Measurements from ENCODE around the gene TIAL1. TPM values are rescaled to one million over a fixed set of nuclear protein-coding genes. Genes with fewer than 3 reads are reported as not detected.

Gene TIAL1
- total RNA-seq, 1 experiment from 2014 or later = 174 TPM

DNA sequence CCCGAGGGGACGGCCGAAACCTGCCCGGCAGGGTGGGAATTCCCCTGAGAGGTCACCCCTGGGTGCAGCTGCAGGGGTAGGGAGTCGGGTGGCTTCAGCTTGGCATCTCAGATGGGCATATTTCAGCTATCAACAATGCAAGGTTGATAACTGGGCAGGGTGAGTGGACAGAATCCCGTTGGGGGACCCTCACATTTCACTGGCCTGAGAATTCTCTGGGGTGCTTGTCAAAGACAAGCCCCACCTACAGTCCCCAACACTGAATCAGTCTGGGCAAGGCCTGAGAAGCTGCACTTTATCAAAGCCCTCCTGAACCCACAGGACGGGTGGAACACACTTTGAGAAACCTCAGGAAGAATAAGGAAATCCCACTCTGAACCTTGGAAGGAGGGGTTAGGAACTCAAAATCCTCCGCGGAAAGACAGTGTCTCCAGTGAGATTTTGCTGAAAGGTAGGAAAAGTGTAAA, 57.4 kb downstream of the TIAL1 start:
- Mint-ChIP-seq H3K27me3 (ENCODE audit: insufficient read depth, unreplicated experiment) (no peaks in the 10 kb centered on the region), H3K9me3 (ENCODE audit: unreplicated experiment) (no peaks in the 10 kb centered on the region), H3K27ac (ENCODE audit: unreplicated experiment) (no peak overlapping the region), H3K36me3 (ENCODE audit: insufficient read depth, unreplicated experiment) (peaks cover 8% of the 10 kb centered on the region), H3K4me1 (ENCODE audit: low read depth, unreplicated experiment) (peaks cover 14% of the 10 kb centered on the region), H3K4me3 (ENCODE audit: unreplicated experiment) (no peak overlapping the region)
- no TSS peak for BruUV-seq (replicated peaks)
- Histone ChIP-seq H3K9me3 (no peaks in the 10 kb centered on the region), H3K27me3 (replicated peaks; ENCODE audit: control insufficient read depth, insufficient read depth, low read length) (no peaks in the 10 kb centered on the region), H3K4me3 (ENCODE audit: low read depth, low read length) (no peak overlapping the region), H3K4me1 (peaks cover 5% of the 10 kb centered on the region; the same call in 1 of the 2 replicates), H3K36me3 (ENCODE audit: control insufficient read depth, insufficient read depth, low read length) (no peaks in the 10 kb centered on the region)
- TF ChIP-seq, protein P1, sequence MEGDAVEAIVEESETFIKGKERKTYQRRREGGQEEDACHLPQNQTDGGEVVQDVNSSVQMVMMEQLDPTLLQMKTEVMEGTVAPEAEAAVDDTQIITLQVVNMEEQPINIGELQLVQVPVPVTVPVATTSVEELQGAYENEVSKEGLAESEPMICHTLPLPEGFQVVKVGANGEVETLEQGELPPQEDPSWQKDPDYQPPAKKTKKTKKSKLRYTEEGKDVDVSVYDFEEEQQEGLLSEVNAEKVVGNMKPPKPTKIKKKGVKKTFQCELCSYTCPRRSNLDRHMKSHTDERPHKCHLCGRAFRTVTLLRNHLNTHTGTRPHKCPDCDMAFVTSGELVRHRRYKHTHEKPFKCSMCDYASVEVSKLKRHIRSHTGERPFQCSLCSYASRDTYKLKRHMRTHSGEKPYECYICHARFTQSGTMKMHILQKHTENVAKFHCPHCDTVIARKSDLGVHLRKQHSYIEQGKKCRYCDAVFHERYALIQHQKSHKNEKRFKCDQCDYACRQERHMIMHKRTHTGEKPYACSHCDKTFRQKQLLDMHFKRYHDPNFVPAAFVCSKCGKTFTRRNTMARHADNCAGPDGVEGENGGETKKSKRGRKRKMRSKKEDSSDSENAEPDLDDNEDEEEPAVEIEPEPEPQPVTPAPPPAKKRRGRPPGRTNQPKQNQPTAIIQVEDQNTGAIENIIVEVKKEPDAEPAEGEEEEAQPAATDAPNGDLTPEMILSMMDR (IDR thresholded peaks at IDR 0.05; ENCODE audit: insufficient read depth in 1 of 2, low read depth in 1 of 2, low read length in 1 of 2, severe bottlenecking in 1 of 2, unreplicated experiment in 1 of 2) = no peak
- ChIA-PET POLR2A (no interaction called here), CTCF (no interaction called here)
- intact Hi-C loops (cut with micrococcal nuclease; ENCODE audit: unreplicated experiment) = no loop called here
- DNase-seq = no peak

DNA sequence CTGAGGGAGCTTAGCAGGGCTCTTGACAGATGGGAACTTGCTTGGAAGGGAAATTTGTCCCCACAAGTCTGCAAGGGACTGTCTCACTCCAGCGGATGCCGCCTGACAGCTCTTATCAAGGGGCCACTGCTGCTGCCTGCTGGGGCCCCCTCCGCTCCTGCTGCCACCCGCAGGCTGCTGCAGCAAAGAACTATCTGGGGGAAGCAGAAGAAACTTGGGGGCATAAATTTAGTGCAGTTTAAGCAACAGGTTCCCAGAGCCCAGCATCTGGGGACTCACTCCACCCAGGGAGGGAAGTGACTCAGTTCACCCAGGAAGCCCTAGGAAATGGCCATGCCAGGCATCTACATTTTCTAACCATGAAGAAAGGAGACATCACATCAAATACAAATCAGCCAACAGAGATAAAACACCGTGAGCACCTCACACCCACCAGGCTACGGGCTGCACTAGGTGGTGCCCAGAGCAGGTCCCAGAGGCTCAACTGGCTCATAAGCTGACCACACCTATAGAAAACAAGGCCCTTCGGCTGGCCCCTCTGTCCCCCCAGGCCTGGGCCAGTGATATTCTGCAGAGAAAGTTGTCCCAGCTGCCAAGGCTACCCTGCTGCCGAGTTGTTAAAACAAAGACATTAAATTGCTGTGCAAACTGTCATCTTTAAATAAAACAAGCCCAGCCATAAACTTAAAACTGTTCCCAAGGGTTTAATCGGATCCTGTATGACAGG, 58.0 kb downstream of the TIAL1 start:
- BruUV-seq (replicated peaks) = no TSS peak
- Histone ChIP-seq H3K4me1 (peaks cover 6% of the 10 kb centered on the region; the same call in 1 of the 2 replicates), H3K36me3 (ENCODE audit: control insufficient read depth, insufficient read depth, low read length) (no peaks in the 10 kb centered on the region), H3K27me3 (replicated peaks; ENCODE audit: control insufficient read depth, insufficient read depth, low read length) (no peaks in the 10 kb centered on the region), H3K4me3 (ENCODE audit: low read depth, low read length) (no peak overlapping the region), H3K9me3 (no peaks in the 10 kb centered on the region)
- POLR2A ChIA-PET = no interaction called here
- Mint-ChIP-seq H3K36me3 (ENCODE audit: insufficient read depth, unreplicated experiment) (peaks cover 6% of the 10 kb centered on the region), H3K4me1 (ENCODE audit: low read depth, unreplicated experiment) (peaks cover 10% of the 10 kb centered on the region), H3K9me3 (ENCODE audit: unreplicated experiment) (no peaks in the 10 kb centered on the region), H3K4me3 (ENCODE audit: unreplicated experiment) (no peak overlapping the region), H3K27ac (ENCODE audit: unreplicated experiment) (no peak overlapping the region), H3K27me3 (ENCODE audit: insufficient read depth, unreplicated experiment) (no peaks in the 10 kb centered on the region)
- TF ChIP-seq, protein P1 (IDR thresholded peaks at IDR 0.05; ENCODE audit: insufficient read depth in 1 of 2, low read depth in 1 of 2, low read length in 1 of 2, severe bottlenecking in 1 of 2, unreplicated experiment in 1 of 2) = no peak
- intact Hi-C loops (cut with micrococcal nuclease; ENCODE audit: unreplicated experiment) = no loop called here
- peak in 1 of 2 experiments; percentile 9 for DNase-seq
- CTCF ChIA-PET = interaction anchor here (0.6 kb wide), 1 partner anchor 31 kb away, joined by 3 read pairs; no protein-coding TSS in a partner anchor

DNA sequence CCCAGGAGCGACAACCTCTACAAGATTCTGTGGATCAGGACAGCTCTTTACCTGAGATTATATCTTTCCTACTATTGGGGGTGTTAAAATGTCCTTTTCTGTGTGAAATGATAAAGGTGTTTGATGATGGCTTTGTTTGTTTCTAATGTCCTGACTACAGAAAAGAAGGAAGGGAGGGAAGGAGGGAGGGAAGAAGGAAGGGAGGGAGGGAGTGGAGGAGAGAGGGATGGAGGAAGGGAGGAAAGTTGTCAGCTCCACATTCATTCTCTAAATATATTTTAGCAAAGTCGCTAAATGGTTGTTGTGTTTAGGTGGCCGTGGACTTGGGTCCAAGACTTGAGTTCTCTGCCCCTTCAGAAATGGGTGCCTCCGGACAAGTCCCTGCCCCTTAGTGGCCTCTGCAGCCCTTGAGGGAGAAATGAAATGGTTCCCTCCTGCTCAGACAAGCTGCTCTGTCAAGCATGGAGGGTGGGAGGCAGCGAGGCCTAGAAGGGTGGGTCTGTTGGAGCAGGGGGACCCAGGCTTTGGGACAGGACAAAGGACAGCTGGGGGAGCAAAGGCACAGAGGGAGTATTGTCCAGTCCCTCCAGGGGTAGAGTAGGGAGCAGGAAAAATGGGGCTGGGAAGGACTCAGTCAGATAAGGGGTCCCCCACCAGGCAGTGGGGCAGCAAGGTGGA, 58.7 kb downstream of the TIAL1 start:
- H3K36me3 Mint-ChIP-seq (ENCODE audit: insufficient read depth, unreplicated experiment) = no peaks in the 10 kb centered on the region
- H3K27ac Mint-ChIP-seq (ENCODE audit: unreplicated experiment) = no peak overlapping the region
- peaks cover 13% of the 10 kb centered on the region; the same call in 1 of the 2 replicates for H3K4me1 ChIP-seq
- no peaks in the 10 kb centered on the region for H3K27me3 Mint-ChIP-seq (ENCODE audit: insufficient read depth, unreplicated experiment)
- intact Hi-C loops (cut with micrococcal nuclease; ENCODE audit: unreplicated experiment) = no loop called here
- CTCF ChIA-PET = interaction anchor here (0.6 kb wide), 1 partner anchor 30 kb away, joined by 3 read pairs; no protein-coding TSS in a partner anchor
- H3K4me3 ChIP-seq (ENCODE audit: low read depth, low read length) = no peak overlapping the region
- H3K27me3 ChIP-seq (replicated peaks; ENCODE audit: control insufficient read depth, insufficient read depth, low read length) = no peaks in the 10 kb centered on the region
- no peak for DNase-seq
- peaks cover 5% of the 10 kb centered on the region for H3K4me1 Mint-ChIP-seq (ENCODE audit: low read depth, unreplicated experiment)
- POLR2A ChIA-PET = interaction anchor here (0.6 kb wide), 1 partner anchor 459 kb away, joined by 4 read pairs; no protein-coding TSS in a partner anchor
- no peak overlapping the region for H3K4me3 Mint-ChIP-seq (ENCODE audit: unreplicated experiment)
- no peaks in the 10 kb centered on the region for H3K36me3 ChIP-seq (ENCODE audit: control insufficient read depth, insufficient read depth, low read length)
- H3K9me3 Mint-ChIP-seq (ENCODE audit: unreplicated experiment) = no peaks in the 10 kb centered on the region
- BruUV-seq (replicated peaks) = no TSS peak
- H3K9me3 ChIP-seq = no peaks in the 10 kb centered on the region
- TF ChIP-seq, protein P1 (IDR thresholded peaks at IDR 0.05; ENCODE audit: insufficient read depth in 1 of 2, low read depth in 1 of 2, low read length in 1 of 2, severe bottlenecking in 1 of 2, unreplicated experiment in 1 of 2) = no peak

All from Caco-2 (cell line).